H1 (cell line): ENCODE measurements around the gene ARL6IP6. TPM values are rescaled to one million over a fixed set of nuclear protein-coding genes. Genes with fewer than 3 reads are reported as not detected.

Experiments used
- CTCF ChIA-PET: fragments of 300-600 bp; sonication (Branson Sonifier 250); formaldehyde crosslinking; loops from one replicate; lab custom pipeline; 2021; ENCODE audit not compliant: partially characterized antibody; lab: Charles Lee
- POLR2A ChIA-PET: fragments of 300-600 bp; sonication (Branson Sonifier 250); formaldehyde crosslinking; loops from one replicate; lab custom pipeline; 2021; ENCODE audit warnings: inconsistent platforms; ENCODE audit not compliant: partially characterized antibody; lab: Charles Lee
- DNase-seq, 2 experiments: peaks; one replicate each; pipeline versions ENCODE4 v3.0.0 to v3.0.0-alpha.2; 2010 to 2022; ENCODE audit warnings: low spot score in 2 of 2, low read depth in 1 of 2, mixed read lengths in 1 of 2
- FAIRE-seq: peaks from 2 replicates; lab custom pipeline; 2011; peaks lifted over from hg19 to GRCh38; lab: Jason Lieb, UNC
- H2AFZ ChIP-seq: 2 replicates; pipeline ENCODE4 v1.8.1; 2012; ENCODE audit warnings: low read length, inconsistent platforms
- H2AK5ac ChIP-seq: 2 replicates; pipeline ENCODE4 v1.6.1; 2013; ENCODE audit warnings: low read depth, low read length
- H2BK120ac ChIP-seq: replicated peaks from 2 replicates; pipeline ENCODE3; 2013; ENCODE audit warnings: low read depth, low read length, inconsistent platforms
- H2BK12ac ChIP-seq: 2 replicates; pipeline ENCODE4 v1.6.1; 2013; ENCODE audit warnings: low read depth, low read length
- H2BK15ac ChIP-seq: 2 replicates; pipeline ENCODE4 v1.6.1; 2013; ENCODE audit warnings: low read length
- H2BK20ac ChIP-seq: 2 replicates; pipeline ENCODE4 v1.6.1; 2013; ENCODE audit warnings: low read length
- H2BK5ac ChIP-seq: 2 replicates; pipeline ENCODE4 v1.6.1; 2013; ENCODE audit warnings: low read depth, low read length
- H3K14ac ChIP-seq: 2 replicates; pipeline ENCODE4 v1.6.1; 2013; ENCODE audit warnings: inconsistent platforms; ENCODE audit not compliant: insufficient read length
- H3K18ac ChIP-seq: 2 replicates; pipeline ENCODE4 v1.6.1; 2013; ENCODE audit warnings: low read length; ENCODE audit errors: extremely low read depth
- H3K23ac ChIP-seq: 2 replicates; pipeline ENCODE4 v1.6.1; 2013; ENCODE audit warnings: inconsistent platforms; ENCODE audit not compliant: insufficient read length
- H3K23me2 ChIP-seq: 2 replicates; pipeline ENCODE4 v1.6.1; 2013; ENCODE audit warnings: low read depth, low read length
- H3K27ac ChIP-seq: 2 replicates; pipeline ENCODE4 v1.6.1; 2011; ENCODE audit warnings: low read depth, low read length, inconsistent platforms
- H3K27me3 ChIP-seq, 4 experiments: replicated peaks in 1 of 4; 1 replicate in 1 of 4; 2 replicates in 3 of 4; pipeline versions ENCODE4 v1.6.1 to v1.8.1; 2011 to 2013; ENCODE audit warnings: low read length in 3 of 4, mild to moderate bottlenecking in 3 of 4, inconsistent platforms in 2 of 4, mixed read lengths in 2 of 4, moderate library complexity in 1 of 4; ENCODE audit not compliant: control insufficient read depth in 3 of 4, insufficient read depth in 3 of 4; ENCODE audit errors: extremely low read depth in 1 of 4
- H3K36me3 ChIP-seq, 4 experiments: 2 replicates each; pipeline versions ENCODE4 v1.6.1 to v1.8.1; 2011 to 2013; ENCODE audit warnings: mild to moderate bottlenecking in 4 of 4, low read length in 3 of 4, moderate library complexity in 2 of 4, control low read depth in 1 of 4, inconsistent platforms in 1 of 4; ENCODE audit not compliant: insufficient read depth in 4 of 4, control insufficient read depth in 2 of 4
- H3K4ac ChIP-seq: replicated peaks from 2 replicates; pipeline ENCODE3; 2013; ENCODE audit warnings: low read length, low read depth, mixed read lengths, inconsistent platforms; ENCODE audit not compliant: insufficient read length
- H3K4me1 ChIP-seq, 4 experiments: replicated peaks in 1 of 4; 1 replicate in 1 of 4; 2 replicates in 3 of 4; pipeline versions ENCODE4 v1.6.1 to v1.8.1; 2011 to 2013; ENCODE audit warnings: low read length in 3 of 4, inconsistent platforms in 2 of 4, mixed read lengths in 1 of 4; ENCODE audit not compliant: insufficient read depth in 4 of 4, control insufficient read depth in 3 of 4
- H3K4me2 ChIP-seq, 2 experiments: 2 replicates each; pipeline versions ENCODE4 v1.6.1 to v1.8.1; 2011 to 2013; ENCODE audit warnings: low read depth in 2 of 2, low read length in 2 of 2, control low read depth in 1 of 2, inconsistent platforms in 1 of 2, mild to moderate bottlenecking in 1 of 2; ENCODE audit not compliant: insufficient read depth in 1 of 2
- H3K4me3 ChIP-seq, 4 experiments: fragments of 200-600, 300-600 bp in 1 of 4; sonication (generic), shearing (Covaris generic), sonication (Bioruptor Twin) in 1 of 4; 2 replicates each; pipeline versions ENCODE4 v1.5.1 to v1.8.1; 2011 to 2016; ENCODE audit warnings: low read length in 4 of 4, low read depth in 3 of 4, control low read depth in 2 of 4, inconsistent platforms in 2 of 4, mild to moderate bottlenecking in 2 of 4, mixed read lengths in 1 of 4, moderate library complexity in 1 of 4; ENCODE audit not compliant: insufficient read depth in 2 of 4; ENCODE audit errors: extremely low read depth in 1 of 4
- H3K56ac ChIP-seq: replicated peaks from 2 replicates; pipeline ENCODE3; 2013; ENCODE audit warnings: low read depth, mild to moderate bottlenecking, mixed read lengths, low read length, inconsistent platforms; ENCODE audit not compliant: insufficient read length
- H3K79me1 ChIP-seq: 2 replicates; pipeline ENCODE4 v1.6.1; 2013; ENCODE audit warnings: low read depth, low read length, control low read depth
- H3K79me2 ChIP-seq, 2 experiments: 2 replicates each; pipeline versions ENCODE4 v1.6.1 to v1.8.1; 2012 to 2013; ENCODE audit warnings: low read length in 2 of 2, mild to moderate bottlenecking in 2 of 2, inconsistent platforms in 1 of 2; ENCODE audit not compliant: insufficient read depth in 2 of 2, control insufficient read depth in 1 of 2
- H3K9ac ChIP-seq, 4 experiments: replicated peaks in 1 of 4; 1 replicate in 1 of 4; 2 replicates in 3 of 4; pipeline versions ENCODE4 v1.6.1 to v1.8.1; 2011 to 2013; ENCODE audit warnings: low read depth in 3 of 4, low read length in 3 of 4, control low read depth in 2 of 4, mild to moderate bottlenecking in 2 of 4, moderate library complexity in 2 of 4, inconsistent platforms in 1 of 4; ENCODE audit errors: extremely low read depth in 1 of 4
- H3K9me3 ChIP-seq, 2 experiments: 2 replicates each; pipeline versions ENCODE4 v1.6.1 to v1.8.1; 2012 to 2013; ENCODE audit warnings: mild to moderate bottlenecking in 2 of 2, moderate library complexity in 2 of 2, control low read depth in 1 of 2, inconsistent platforms in 1 of 2, low read depth in 1 of 2, low read length in 1 of 2, mixed read lengths in 1 of 2; ENCODE audit not compliant: insufficient read depth in 2 of 2
- H4K20me1 ChIP-seq, 2 experiments: replicated peaks in 1 of 2; 2 replicates each; pipeline versions ENCODE3 to v1.8.1; 2011 to 2013; ENCODE audit warnings: inconsistent platforms in 2 of 2, low read length in 2 of 2, mild to moderate bottlenecking in 1 of 2; ENCODE audit not compliant: insufficient read depth in 2 of 2, control insufficient read depth in 1 of 2
- H4K5ac ChIP-seq: 2 replicates; pipeline ENCODE4 v1.6.1; 2013; ENCODE audit warnings: low read length, low read depth, mixed read lengths, inconsistent platforms; ENCODE audit not compliant: insufficient read length
- H4K8ac ChIP-seq: 2 replicates; pipeline ENCODE4 v1.8.0; 2013; ENCODE audit warnings: mild to moderate bottlenecking, moderate library complexity, low read length, inconsistent platforms; ENCODE audit not compliant: insufficient read depth; ENCODE audit errors: extremely low read depth
- H4K91ac ChIP-seq: replicated peaks from 2 replicates; pipeline ENCODE3; 2013; ENCODE audit warnings: low read length, mixed read lengths, inconsistent platforms; ENCODE audit not compliant: insufficient read length
- SUZ12 ChIP-seq: fragments of 200-600 bp; sonication (generic); IDR thresholded peaks from 2 replicates; pipeline ENCODE4 v1.6.1; 2012; ENCODE audit warnings: mild to moderate bottlenecking, inconsistent platforms, low read length, moderate library complexity, mixed read lengths
- WGBS, 2 experiments: shearing (Covaris generic) in 1 of 2; methylation state at CpG; one replicate each; pipeline versions ENCODE4 v1.1.6 to v1.1.7; 2013 to 2015; ENCODE audit warnings: low lambda C conversion rate in 2 of 2, mixed read lengths in 2 of 2, inconsistent platforms in 1 of 2, low coverage in 1 of 2, missing lambda C conversion rate in 1 of 2; ENCODE audit not compliant: insufficient replicate concordance in 2 of 2, insufficient coverage in 1 of 2, insufficient read length in 1 of 2; ENCODE audit errors: extremely low coverage in 1 of 2, missing lambda C conversion rate in 1 of 2; 5-methylcytosine and 5-hydroxymethylcytosine counted together
- polyA plus RNA-seq, 7 experiments: library from polyadenylated mRNA; depleted of rRNA in 3 of 7; stranded (reverse) in 5 of 7; unstranded in 2 of 7; fragments of >200 nt in 5 of 7; fragments of 200-250 nt in 2 of 7; gene quantifications; 1 replicate in 5 of 7; 2 replicates in 1 of 7; 4 replicates in 1 of 7; pipeline versions ENCODE4 v1.2.1 to v1.2.3, GENCODE V29; 2011 to 2013; ENCODE audit warnings: missing spikeins in 2 of 7, mixed read lengths in 2 of 7
- total RNA-seq: library from RNA; stranded (reverse); fragmentation: NEBNext Ultra II Directional; extraction: Animal tissue kit (Norgen Biotek cat#: 25700); gene quantifications from 2 replicates; pipeline ENCODE4 v1.2.1, GENCODE V29; 2021

The ARL6IP6 gene
- total and polyA plus RNA-seq, 2 of the 8 experiments (the other 6 are each of a cell fraction or from before 2014, with no cell fraction given), result 47.3 to 92.9 TPM

GRCh38 chr2:152761214-152761613 is 42.8 kb downstream of the ARL6IP6 start:
- no peak overlapping the region for H3K18ac ChIP-seq
- H3K4me2 ChIP-seq, result no peak overlapping the region
- no peaks in the 10 kb centered on the region for H3K27me3 ChIP-seq
- H3K23ac ChIP-seq, result no peak overlapping the region
- no peak overlapping the region for H2BK20ac ChIP-seq
- H2BK15ac ChIP-seq, result no peak overlapping the region
- no peak overlapping the region for H2BK120ac ChIP-seq
- H2AK5ac ChIP-seq, result no peak overlapping the region
- H3K27ac ChIP-seq, result no peak overlapping the region
- no peaks in the 10 kb centered on the region for H3K23me2 ChIP-seq
- H3K9me3 ChIP-seq, result no peaks in the 10 kb centered on the region
- WGBS, 2 experiments, result 88% methylated on average over 4 of the region's 4 CpGs; no CpG with 5 or more reads in 1 of the 2 experiments
- H2BK5ac ChIP-seq, result no peak overlapping the region
- no peak overlapping the region for H3K56ac ChIP-seq
- no peak overlapping the region for H4K5ac ChIP-seq
- DNase-seq (no peak), FAIRE-seq (no peak)
- no peaks in the 10 kb centered on the region for H3K4me1 ChIP-seq
- TF ChIP-seq SUZ12, result no peak
- peaks cover 0 to 41% (median 8%) of the 10 kb centered on the region in 4 experiments; a peak in 6 of 8 replicates for H3K36me3 ChIP-seq
- H3K9ac ChIP-seq, result no peak overlapping the region
- H3K79me2 ChIP-seq, result no peaks in the 10 kb centered on the region
- no peak overlapping the region for H3K14ac ChIP-seq
- POLR2A ChIA-PET, result no interaction called here
- no peak overlapping the region for H2AFZ ChIP-seq
- CTCF ChIA-PET, result no interaction called here
- H4K20me1 ChIP-seq, result peaks cover 0 to 2% of the 10 kb centered on the region in 2 experiments
- no peak overlapping the region for H4K8ac ChIP-seq
- no peak overlapping the region for H4K91ac ChIP-seq
- no peaks in the 10 kb centered on the region for H3K79me1 ChIP-seq
- H3K4me3 ChIP-seq, result no peak overlapping the region
- no peak overlapping the region for H2BK12ac ChIP-seq
- H3K4ac ChIP-seq, result no peak overlapping the region
